ENCODE measurements around the gene NYNRIN.
"Not testable (repeated sequence)": the region's sequence is repeated elsewhere in the genome, so short reads cannot be mapped to it uniquely, and the experiment has no call there.

Gene NYNRIN

GRCh38 chr14:24431569-24432258 lies 32.9 kb downstream of the NYNRIN start:
- DNase-seq (ENCODE audit: low read depth in 3 of 3) = peak; percentile 85 to 94 (median 87)

GRCh38 chr14:24432259-24433131 lies 33.7 kb downstream of the NYNRIN start:
- no peak for DNase-seq (ENCODE audit: low read depth in 3 of 3)

- DNase-seq (ENCODE audit: low read depth in 3 of 3) = no peak
Measured at GRCh38 chr14:24434036-24434435, 35.2 kb downstream of the NYNRIN start.

GRCh38 chr14:24434676-24435075 lies 35.9 kb downstream of the NYNRIN start:
- DNase-seq (ENCODE audit: low read depth in 3 of 3) = no peak

- DNase-seq (ENCODE audit: low read depth in 3 of 3) = no peak
Measured at GRCh38 chr14:24435192-24435810, 36.5 kb downstream of the NYNRIN start.

GRCh38 chr14:24435998-24436354 lies 37.2 kb downstream of the NYNRIN start:
- DNase-seq (ENCODE audit: low read depth in 3 of 3) = no peak

- no peak for DNase-seq (ENCODE audit: low read depth in 3 of 3)
Measured at GRCh38 chr14:24436355-24437019, 37.7 kb downstream of the NYNRIN start.

- DNase-seq (ENCODE audit: low read depth in 3 of 3) = no peak
Measured at GRCh38 chr14:24437020-24437735, 38.4 kb downstream of the NYNRIN start.

- no peak for DNase-seq (ENCODE audit: low read depth in 3 of 3)
Measured at GRCh38 chr14:24437736-24438067, 38.9 kb downstream of the NYNRIN start.

GRCh38 chr14:24438223-24439097 lies 39.7 kb downstream of the NYNRIN start:
- DNase-seq (ENCODE audit: low read depth in 3 of 3) = no peak

- DNase-seq (ENCODE audit: low read depth in 3 of 3) = no peak
Measured at GRCh38 chr14:24439257-24439656, 40.5 kb downstream of the NYNRIN start.

GRCh38 chr14:24439830-24440605 lies 41.2 kb downstream of the NYNRIN start:
- no peak for DNase-seq (ENCODE audit: low read depth in 3 of 3)

GRCh38 chr14:24440606-24441399 lies 42.0 kb downstream of the NYNRIN start:
- no peak for DNase-seq (ENCODE audit: low read depth in 3 of 3)

- DNase-seq (ENCODE audit: low read depth in 3 of 3) = no peak
Measured at GRCh38 chr14:24441485-24441884, 42.7 kb downstream of the NYNRIN start.

GRCh38 chr14:24441904-24442239 lies 43.1 kb downstream of the NYNRIN start:
- DNase-seq (ENCODE audit: low read depth in 3 of 3) = no peak

GRCh38 chr14:24442240-24443052 lies 43.6 kb downstream of the NYNRIN start, which contains the start of gene SDR39U1:
Gene SDR39U1 (minus strand): TSS chr14:24442776. CDS start chr14:24442769, 7 bp downstream.
- peak; percentile 89 to 96 (median 92) for DNase-seq (ENCODE audit: low read depth in 3 of 3)

- no peak for DNase-seq (ENCODE audit: low read depth in 3 of 3)
Measured at GRCh38 chr14:24443053-24443665, 44.4 kb downstream of the NYNRIN start.

GRCh38 chr14:24450828-24451227 lies 52.0 kb downstream of the NYNRIN start:
- not testable (repeated sequence) for DNase-seq (ENCODE audit: low read depth in 3 of 3)
